GM18502 (cell line): ENCODE measurements around the gene DDI2.
"Not testable (repeated sequence)": the region's sequence is repeated elsewhere in the genome, so short reads cannot be mapped to it uniquely, and the experiment has no call there.

ENCODE experiments used
- ATAC-seq: cut with Tn5 transposase; IDR thresholded peaks from one replicate; pipeline ENCODE4 v1.9.1; 2021; ENCODE audit warnings: mild to moderate bottlenecking; ENCODE audit not compliant: unreplicated experiment, poor library complexity

Gene DDI2

DNA sequence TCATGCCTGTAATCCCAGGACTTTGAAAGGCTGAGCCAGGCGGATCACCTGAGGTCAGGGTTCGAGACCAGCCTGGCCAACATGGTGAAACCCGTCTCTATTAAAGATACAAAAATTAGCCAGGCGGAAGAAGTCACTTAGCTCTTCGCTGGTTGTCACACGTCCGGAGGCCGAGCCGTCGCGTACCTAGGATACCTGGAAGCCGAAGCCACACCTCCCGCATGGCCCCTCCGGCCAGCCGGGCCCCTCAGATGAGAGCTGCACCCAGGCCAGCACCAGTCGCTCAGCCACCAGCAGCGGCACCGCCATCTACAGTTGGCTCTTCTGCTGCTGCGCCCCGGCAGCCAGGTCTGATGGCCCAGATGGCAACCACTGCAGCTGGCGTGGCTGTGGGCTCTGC lies 12.9 kb upstream of the DDI2 start:
- not testable (repeated sequence) for ATAC-seq

DNA sequence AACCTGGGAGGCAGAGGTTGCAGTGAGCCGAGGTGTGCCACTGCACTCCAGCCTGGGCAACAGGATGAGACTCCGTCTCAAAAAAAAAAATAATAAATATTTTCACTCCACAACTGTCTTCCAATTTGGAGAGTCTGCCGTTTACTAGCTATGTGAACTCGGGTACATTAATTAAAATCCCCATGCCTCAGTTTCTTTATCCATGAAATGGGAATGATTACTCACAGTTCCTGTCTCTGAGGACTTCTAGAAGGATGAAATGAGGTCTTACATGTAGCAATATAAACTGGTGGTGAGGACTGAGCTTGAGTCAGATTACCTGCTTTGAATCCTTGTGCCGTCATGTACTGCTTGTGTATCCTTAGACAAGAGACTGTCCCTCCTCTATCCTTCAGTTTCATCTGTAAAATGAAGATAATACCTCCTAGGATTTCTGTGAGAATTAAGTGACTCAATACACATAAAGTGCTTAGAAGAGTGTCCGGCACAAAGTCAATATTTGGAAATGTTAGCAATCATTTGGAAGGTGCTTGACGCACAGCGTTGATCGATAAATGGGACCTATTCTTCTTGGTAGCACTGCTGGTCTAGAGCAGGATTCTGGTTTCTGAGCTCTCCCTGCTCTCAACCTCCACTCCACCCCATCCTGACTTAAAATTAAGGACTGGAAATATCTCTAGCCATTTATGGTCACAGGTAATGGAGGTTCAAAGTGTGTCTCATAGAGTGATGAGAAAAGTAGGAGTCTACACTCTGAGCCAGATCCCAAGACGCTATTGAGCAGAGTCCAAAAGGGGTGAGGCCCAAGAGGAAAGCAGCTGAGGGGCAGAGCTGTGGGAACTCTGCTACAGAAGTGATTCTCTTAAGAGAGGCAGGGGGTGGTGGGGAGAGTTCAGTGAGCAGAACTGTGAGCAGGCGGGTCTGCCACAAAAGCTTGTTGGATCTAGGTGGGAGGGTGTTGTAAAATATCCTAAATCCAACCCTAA lies 11.6 kb upstream of the DDI2 start:
- no peak for ATAC-seq

DNA sequence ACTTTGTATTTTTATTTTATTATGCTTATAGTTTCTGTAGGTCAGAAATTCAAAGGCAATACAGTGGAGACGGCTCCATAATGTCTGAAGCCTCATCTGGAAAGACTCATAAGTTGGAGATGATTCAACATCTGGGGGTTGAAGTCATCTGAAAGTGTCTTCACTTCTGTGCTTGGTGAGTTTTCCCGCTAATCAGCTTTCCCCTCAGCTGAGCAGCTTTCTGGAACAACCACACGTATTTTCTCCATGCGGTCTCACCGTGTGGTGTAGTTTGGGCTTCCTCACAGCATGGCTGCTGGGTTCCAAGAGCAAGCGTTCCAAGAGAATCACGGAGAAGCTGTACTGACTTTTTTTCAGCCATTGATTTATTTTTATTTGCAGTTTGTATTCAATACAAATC lies 7.6 kb upstream of the DDI2 start:
- ATAC-seq: no peak

DNA sequence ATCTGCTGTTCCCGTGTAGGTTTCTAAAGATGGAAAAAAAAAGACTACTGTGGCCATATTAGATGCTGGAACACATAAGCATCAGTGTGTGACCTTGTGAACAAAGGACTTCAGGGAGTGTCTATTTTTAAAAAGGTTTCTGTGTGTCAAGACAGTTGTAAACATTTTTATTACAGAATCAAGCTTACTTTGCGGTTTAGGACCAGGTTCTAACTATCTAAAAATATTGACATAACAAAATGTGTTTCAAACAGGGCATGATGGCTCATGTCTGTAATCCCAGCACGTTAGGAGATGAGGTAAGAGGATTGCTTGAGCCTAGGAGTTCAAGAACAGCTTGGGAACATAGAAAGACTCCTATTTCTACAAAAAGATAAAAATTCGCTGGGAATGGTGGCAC lies 7.1 kb upstream of the DDI2 start:
- ATAC-seq: no peak

DNA sequence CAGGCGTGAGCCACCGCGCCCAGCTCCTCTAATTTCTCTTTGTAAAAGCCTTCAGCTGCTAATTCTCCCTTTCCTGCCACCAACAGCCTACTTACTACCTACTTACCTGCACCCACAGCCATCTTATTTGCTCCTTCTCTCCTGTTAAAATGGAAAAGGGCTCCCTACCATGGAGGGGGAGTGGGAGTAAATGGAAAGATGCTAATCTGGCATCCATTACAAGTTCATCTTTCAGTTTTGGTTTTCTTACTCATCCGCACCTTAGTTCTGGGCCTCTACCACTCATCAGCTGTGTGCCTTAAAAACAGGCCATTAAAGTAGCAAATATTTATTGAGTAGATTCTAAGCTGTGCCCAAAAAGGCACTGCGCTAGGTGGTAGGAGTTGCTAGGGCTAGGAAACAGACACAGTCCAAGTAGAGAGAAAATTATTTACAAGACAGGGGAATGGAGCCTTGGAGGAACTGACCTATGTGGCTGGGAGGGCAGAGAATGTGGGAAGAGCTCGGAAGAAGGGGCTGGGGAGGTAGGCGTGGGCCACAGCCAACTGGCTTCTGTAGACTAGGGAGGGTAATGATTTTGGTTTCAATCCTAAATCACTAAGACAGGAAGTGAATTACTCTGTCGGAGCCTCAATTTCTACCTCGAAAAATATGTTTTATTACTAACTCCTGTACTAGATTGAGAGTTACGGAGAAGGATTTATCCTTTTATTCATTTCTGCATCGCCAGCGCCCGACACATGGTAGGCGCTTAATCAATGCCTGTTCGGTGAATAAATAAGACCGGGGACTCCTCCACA lies 685 bp upstream of the DDI2 start:
- ATAC-seq: peak; percentile 27

DNA sequence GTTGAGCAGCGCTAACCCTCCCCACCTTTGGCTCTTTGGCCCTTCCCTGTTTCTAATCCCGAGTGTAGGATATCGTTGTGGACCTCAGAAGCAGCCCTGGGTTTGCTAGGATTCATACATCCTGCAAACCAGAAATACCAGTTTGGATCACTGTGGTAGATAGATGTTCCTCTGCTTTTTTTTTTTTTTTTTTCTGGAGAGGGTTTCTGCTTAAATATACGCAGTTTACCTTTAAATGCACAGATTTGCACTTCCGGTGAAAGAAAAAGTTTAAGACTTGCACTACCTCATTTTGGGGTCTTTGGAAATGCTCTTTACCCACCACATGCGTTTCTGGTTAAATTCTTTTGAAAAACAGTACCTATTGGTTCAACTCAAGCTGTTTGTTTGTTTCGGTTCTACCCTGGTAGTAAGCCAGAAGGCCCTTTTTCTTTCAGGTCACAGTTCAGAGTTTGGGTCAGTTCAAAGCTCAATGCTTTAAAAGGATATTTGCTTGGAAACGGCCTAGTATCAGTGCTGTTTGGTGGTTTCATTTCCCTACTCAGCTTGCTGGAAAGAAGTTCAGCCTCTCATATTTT lies 908 bp downstream of the DDI2 start:
- no peak for ATAC-seq

DNA sequence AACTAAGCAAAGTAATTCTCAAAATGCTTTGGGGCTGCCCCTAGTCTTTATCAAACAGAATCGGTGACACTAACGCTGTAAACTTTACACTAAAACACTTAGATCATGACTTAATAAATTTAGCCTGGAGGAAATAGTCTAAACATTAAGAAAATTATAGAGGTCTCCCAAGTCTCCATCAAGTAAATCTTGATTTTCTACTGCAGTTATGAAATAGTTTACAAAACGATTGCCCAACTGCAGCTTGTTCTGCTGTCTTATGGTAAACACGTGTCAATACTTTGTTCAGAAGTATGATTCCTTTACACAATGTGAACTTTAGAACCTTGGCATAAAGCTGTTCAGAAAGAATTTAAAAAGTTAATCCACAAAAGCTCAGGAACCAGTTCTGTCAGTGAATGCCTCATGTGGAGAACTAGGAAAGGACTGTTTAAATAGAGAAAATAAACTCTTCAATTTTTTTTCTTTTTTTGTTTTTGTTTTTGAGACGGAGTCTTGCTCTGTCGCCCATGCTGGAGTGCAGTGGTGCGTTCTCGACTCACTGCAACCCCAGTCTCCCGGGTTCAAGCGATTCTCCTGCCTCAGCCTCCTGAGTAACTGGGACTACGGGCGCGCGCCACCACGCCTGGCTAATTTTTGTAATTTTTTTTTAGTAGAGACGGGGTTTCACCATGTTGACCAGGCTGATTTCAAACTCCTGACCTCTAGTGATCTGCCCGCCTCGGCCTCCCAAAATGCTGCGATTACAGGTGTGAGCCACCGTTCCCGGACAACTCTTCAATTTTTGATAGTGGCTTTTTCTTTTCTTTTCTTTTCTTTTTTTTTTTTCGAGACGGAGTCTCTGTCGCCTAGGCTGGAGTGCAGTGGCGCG lies 1.6 kb downstream of the DDI2 start:
- ATAC-seq: no peak

DNA sequence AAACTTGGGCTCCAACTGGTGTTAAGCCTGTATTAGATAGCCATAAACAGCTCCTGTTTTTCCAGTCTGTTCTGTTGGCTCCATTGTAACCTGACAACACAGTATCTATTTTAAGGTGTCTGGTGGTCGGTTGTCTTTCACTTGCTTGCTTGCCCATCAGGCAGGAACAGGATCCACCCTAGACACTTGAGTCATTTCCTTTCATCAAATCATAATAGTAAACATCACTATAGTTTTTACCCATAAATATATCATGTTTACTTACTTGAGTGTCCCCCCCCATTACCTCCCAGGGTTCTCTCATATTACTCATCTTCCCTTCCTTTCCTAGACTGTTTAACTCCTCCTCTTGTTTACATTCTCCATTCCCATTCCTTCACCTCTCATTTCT lies 2.9 kb downstream of the DDI2 start:
- ATAC-seq: no peak

DNA sequence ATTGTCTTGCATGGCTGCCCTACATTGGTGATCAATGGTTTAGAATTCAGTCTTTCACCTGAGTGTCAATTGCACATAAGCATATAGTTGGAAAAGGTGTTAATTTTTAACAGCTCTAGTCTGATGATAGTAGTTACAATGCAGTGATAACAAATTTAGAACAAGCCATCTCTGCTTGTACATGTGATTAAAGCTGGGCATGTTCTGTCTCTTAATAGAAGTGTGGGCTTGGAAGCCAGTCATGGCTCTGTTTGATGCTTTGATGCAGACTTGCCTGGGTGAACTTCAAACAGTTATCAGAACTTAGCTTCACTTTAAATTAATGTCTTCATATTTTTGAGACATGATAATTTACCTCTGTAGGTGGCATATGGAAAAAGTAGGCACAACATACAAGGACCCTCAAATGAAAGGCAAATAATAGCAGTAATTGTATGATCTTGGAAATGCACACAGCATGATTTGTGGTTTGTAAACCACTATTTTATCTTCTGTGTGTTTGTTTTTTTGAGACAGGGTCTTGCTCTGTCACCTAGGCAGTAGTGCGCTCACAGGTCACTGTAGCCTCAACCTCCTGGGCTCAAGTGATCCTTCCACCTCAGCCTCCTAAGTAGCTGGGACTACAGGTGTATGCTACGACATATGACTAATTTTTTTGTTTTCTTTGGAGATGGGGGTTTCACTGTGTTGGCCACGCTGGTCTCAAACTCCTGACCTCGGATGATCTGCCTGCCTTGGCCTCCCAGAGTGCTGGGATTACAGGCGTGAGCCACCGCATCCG lies 3.8 kb downstream of the DDI2 start:
- ATAC-seq: no peak

DNA sequence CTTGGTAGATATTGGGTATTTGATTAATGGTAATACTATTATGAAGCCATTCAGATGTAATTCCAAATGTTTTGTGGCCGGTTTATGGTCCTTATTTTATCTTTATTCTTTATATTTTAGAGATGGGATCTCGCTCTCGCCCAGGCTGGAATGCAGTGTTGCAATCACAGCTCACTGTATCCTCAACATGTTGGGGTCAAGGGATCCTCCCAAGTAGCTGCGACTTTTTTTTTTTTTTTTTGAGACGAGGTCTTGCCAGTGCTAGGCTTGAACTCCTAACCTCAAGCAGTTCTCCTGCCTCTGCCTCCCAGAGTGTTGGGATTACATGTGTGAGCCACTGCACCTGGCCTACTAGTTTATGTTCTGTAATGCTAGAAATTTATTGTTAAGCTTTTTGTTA lies 4.7 kb downstream of the DDI2 start:
- ATAC-seq: no peak

DNA sequence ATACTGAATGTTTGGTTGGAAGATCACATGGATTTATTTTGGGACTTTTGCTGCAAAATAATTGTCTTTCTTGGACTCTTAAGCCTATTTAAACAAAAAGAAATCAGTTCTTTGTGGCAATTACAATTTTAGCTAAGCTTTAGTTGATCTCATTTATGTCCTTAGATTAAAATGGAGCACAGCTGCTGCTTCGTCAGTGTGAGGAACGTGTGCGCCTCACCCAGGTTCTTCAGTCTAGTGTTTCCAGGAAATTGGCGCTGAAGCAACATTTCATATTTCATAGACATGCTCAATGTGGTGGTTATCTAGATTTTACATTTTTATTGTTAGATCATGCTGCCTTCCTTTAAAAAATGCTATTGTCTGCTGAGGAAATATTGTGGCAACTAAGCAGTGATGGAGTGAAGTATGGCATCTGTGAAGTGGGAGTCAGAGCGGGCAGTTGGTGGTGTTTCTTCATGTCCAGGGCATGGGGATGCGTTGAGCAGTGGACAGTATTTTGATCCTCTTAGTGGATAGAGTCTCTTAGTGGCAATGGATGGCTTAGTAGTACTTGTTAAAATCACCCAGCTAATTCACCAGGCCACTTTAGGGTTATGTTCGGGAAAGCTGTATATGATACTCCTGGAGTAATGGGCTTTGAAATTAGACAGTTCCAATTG lies 5.6 kb downstream of the DDI2 start:
- no peak for ATAC-seq

DNA sequence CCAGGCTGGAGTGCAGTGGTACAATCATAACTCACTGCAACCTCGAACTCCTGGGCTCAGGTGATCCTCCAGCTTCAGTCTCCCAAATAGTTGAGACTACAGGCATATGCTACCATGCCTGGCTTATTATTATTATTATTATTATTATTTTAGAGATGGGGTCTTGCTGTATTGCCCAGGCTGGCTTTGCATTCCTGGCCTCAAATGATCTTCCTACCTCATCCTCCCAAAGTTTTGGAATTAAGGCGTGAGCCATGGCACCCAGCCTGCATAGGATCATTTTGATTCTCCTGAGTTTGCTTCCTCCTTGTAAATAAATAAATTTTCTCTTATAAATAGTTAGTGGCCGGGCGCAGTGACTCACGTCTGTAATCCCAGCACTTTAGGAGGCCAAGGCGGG lies 6.2 kb downstream of the DDI2 start:
- no peak for ATAC-seq

DNA sequence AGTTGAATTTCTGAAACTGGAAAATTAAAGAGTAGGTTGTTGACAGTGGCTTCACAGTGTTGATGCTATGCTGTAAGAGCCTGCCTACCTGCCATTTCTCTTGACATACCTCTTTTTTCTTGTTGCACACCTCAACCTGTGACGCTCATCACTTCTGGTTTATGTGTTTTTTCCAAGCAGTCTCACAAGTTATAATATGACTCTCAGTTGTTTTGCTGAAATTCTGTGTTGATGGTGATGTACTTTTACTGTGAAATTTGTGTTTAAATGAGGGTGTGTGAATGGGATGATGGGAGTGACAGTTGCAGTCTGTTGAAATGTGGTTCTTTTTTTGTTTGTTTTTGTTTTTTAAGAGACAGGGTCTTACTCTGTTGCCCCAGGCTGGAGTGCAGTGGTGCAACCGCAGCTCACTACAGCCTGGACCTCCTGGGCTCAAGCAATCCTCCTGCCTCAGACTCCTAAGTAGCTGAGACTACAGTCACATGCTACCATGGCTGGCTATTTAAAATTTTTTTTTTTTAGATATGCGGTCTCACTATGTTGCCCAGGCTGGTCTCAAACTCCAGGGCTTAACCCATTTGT lies 7.0 kb downstream of the DDI2 start:
- ATAC-seq: no peak

DNA sequence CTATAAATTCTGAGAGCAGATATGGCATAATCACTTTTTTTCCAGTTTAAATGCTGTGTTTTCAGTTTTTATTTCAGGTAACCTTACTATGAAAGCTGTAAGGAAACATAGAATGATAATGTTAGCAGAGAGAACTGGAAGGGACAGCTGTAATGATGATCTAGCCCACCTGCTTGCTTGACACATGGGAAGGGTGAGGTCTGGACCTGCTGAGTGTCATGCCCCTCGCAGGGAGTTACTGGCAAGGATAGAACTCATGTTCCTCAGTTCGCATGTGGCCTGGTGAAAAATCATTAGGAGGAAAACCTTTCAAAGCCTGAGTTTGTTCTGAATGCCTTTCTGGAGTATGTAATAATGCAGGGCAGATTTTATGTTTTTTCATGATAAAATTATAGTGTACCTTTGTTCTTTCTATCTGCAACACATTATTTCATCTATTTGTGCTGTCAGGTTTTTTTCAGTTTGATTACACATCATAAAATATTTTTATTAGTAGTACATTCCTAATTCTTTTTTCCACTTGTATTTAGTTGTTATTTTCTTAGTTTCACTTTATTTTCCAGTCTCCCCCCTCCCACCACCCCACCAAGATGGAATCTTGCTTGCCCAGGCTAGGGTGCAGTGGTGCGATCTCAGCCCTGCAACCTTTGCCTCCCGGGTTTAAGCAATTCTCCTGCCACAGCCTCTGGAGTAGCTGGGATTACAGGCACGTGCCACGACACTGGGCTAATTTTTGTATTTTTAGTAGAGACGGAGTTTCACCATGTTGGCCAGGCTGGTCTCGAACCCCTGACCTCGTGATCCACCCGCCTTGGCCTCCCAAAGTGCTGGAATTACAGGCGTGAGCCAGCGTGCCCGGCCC lies 8.0 kb downstream of the DDI2 start:
- ATAC-seq: no peak

DNA sequence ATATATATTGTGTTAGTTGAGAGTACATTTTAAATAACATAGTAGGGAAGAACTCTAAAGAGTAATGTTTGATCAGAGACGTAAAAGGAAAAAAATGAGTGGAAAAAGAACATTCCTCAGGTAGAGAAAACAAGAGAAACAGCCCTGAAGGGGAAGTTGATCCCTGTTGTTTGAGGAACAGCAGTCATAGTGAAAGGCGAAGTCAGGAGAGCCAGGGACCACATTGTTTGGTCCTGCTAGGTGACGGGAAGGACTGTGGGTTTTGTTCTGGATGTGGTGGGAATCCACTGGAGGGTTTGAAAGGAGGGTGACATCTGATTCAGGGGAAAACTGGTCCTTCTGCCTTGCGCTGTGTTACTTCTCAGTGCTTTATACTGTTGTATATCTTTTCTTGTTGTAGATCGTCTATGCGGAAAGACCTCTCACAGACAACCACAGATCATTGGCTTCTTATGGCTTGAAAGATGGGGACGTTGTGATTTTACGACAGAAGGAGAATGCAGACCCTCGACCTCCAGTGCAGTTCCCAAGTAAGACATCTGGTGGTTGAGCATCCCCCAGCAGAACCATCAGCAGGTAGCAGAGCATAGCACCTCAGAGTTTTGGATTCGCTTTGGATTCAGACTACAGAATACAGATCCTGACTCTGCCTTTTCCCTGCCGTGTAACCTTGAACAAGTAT lies 9.2 kb downstream of the DDI2 start:
- ATAC-seq: no peak

DNA sequence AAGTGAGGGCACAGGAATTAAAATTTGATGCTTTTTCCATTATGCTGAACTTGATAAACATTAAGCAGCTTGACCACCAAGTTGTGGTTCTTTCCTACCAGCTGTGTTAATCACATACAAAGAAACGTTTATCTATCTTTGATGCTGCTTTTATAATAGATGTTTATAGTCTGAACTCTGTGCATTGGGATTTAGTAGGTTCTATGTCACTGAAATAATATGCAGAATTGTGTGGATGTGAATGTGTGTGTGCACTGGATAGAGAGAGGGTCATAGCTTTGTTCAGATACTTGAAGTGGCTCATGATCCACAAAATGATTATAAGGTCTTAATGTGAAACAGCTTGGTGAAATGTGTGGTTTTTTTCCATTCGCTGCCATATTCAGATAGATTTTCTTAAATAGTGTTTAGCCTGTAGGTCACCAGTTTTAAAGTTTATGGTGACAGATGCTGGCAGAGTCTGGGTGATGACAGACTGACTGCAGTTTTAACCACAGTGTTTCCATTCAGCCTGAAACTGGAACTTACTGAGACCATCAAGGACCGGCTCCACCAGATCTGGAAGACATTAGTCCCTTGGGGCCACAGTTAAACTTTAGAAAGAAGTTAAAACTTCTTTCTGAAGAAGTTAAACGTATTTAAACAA lies 10.2 kb downstream of the DDI2 start:
- ATAC-seq: peak; percentile 78

DNA sequence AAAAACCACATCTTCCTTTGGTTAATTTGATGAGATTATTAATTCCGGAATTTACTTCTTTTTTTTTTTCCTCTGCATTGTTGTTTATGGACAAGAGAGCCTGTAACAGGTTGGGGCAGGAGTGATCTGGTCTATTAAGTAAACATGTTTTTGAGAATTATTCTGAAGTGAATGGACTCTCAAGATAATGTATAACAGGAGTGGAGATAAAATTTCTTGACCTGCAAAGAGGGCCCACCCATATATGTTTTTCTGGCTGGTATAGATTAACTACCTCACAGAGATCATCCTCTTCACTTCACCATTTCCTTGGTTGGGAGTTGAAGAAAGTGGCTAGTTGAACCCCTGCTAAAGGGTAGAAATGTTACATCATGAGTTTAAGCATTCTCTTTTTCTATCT lies 10.7 kb downstream of the DDI2 start:
- peak; percentile 18 for ATAC-seq
